ENCODE measurements around the gene PLIN5. TPM values are rescaled to one million over a fixed set of nuclear protein-coding genes. Genes with fewer than 3 reads are reported as not detected.

PLIN5 gene
- polyA plus RNA-seq, 3 donors = 0.28 to 3.0 (median 0.58) TPM

GRCh38 chr19:4518345-4519171 is 16.5 kb downstream of the PLIN5 start, which contains the start of gene PLIN4:
PLIN4 (minus strand) TSS chr19:4518486; CDS start chr19:4518272, 214 bp downstream.
- Histone ChIP-seq H3K4me3 (replicated peaks in 1 of 3; ENCODE audit: low read depth in 2 of 3, low read length in 3 of 3) (no peak within 1 kb of the TSS), H3K9ac (ENCODE audit: insufficient read depth, low read length, poor library complexity, severe bottlenecking) (no peak within 1 kb of the TSS), H2AFZ (ENCODE audit: insufficient read depth, low read depth, low read length, poor library complexity, severe bottlenecking) (no peak within 1 kb of the TSS), H3K36me3 (replicated peaks in 1 of 2; ENCODE audit: control insufficient read depth in 1 of 2, insufficient read depth in 2 of 2, low read length in 2 of 2) (no peaks in the 10 kb centered on the region), H3K79me2 (ENCODE audit: insufficient read depth, low read length) (no peaks in the 10 kb centered on the region), H3K27me3 (ENCODE audit: control insufficient read depth in 2 of 2, insufficient read depth in 2 of 2, low read length in 2 of 2) (no peaks in the 10 kb centered on the region), H4K20me1 (ENCODE audit: insufficient read depth, low read length) (no peaks in the 10 kb centered on the region), H3K27ac (ENCODE audit: low read depth in 1 of 2, low read length in 2 of 2) (no peak within 1 kb of the TSS), H3K4me1 (ENCODE audit: control insufficient read depth in 1 of 2, insufficient read depth in 2 of 2, low read length in 2 of 2) (no peaks in the 10 kb centered on the region), H3K9me3 (replicated peaks in 1 of 2; ENCODE audit: control insufficient read depth in 1 of 2, insufficient read depth in 1 of 2, low read length in 2 of 2) (no peaks in the 10 kb centered on the region), H3K4me2 (replicated peaks; ENCODE audit: extremely low read depth, low read length, poor library complexity, severe bottlenecking) (no peak within 1 kb of the TSS)
- 74% methylated on average over 34 of the region's 34 CpGs for WGBS (ENCODE audit: insufficient coverage)
- Mint-ChIP-seq H3K9me3 (peaks cover 0 to 2% (median 0%) of the 10 kb centered on the region in 7 donors), H3K4me1 (no peaks in the 10 kb centered on the region), H3K27ac (peak within 1 kb of the TSS in 1 of 7 donors; percentile 20), H3K27me3 (ENCODE audit: low read depth in 3 of 3) (peaks cover 0 to 13% (median 9%) of the 10 kb centered on the region in 3 donors), H3K4me3 (no peak within 1 kb of the TSS), H3K36me3 (no peaks in the 10 kb centered on the region)
- DNase-seq = no peak
- intact Hi-C loops (cut with micrococcal nuclease) = no loop called here
- TF ChIP-seq, protein P1, sequence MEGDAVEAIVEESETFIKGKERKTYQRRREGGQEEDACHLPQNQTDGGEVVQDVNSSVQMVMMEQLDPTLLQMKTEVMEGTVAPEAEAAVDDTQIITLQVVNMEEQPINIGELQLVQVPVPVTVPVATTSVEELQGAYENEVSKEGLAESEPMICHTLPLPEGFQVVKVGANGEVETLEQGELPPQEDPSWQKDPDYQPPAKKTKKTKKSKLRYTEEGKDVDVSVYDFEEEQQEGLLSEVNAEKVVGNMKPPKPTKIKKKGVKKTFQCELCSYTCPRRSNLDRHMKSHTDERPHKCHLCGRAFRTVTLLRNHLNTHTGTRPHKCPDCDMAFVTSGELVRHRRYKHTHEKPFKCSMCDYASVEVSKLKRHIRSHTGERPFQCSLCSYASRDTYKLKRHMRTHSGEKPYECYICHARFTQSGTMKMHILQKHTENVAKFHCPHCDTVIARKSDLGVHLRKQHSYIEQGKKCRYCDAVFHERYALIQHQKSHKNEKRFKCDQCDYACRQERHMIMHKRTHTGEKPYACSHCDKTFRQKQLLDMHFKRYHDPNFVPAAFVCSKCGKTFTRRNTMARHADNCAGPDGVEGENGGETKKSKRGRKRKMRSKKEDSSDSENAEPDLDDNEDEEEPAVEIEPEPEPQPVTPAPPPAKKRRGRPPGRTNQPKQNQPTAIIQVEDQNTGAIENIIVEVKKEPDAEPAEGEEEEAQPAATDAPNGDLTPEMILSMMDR (IDR thresholded peaks at IDR 0.05) = no peak

DNA sequence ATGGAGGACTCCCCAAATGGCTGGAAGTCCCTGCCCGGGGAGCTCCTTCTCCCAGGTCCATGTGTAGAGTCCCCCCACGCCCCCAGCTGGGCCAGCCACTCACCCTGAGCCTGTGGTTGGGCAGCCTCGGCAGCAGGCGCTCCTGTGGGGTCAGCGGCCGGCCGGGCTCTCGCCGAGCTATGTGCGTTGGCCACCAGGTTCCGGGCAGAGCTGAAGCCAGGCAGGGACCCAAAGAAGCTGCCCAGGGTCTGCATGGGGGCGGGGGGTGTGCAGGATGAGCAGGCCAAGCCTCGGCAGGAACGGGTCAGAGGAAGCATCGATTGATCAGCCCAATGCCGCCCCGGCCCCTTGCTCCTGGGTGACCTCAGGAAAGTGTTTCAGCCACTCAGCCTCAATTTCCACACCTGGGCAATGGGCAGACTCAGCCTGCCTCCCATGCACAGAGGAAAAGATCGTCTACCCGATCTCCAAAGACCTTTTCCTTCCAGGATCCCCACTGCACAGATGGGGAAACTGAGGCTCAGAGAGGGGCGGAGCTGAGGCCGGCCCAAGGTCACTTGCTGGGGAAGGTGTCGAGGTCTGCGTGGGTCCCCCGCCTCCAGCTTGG is 17.5 kb downstream of the PLIN5 start:
- Mint-ChIP-seq H3K27ac (no peak overlapping the region), H3K9me3 (peaks cover 0 to 2% (median 0%) of the 10 kb centered on the region in 7 donors), H3K4me3 (no peak overlapping the region), H3K36me3 (no peaks in the 10 kb centered on the region), H3K27me3 (ENCODE audit: low read depth in 3 of 3) (peaks cover 0 to 13% (median 8%) of the 10 kb centered on the region in 3 donors), H3K4me1 (no peaks in the 10 kb centered on the region)
- H3K9ac ChIP-seq (ENCODE audit: insufficient read depth, low read length, poor library complexity, severe bottlenecking) = no peak overlapping the region
- H3K36me3 ChIP-seq (replicated peaks in 1 of 2; ENCODE audit: control insufficient read depth in 1 of 2, insufficient read depth in 2 of 2, low read length in 2 of 2) = no peaks in the 10 kb centered on the region
- no peak overlapping the region for H2AFZ ChIP-seq (ENCODE audit: insufficient read depth, low read depth, low read length, poor library complexity, severe bottlenecking)
- no peak for DNase-seq
- H3K79me2 ChIP-seq (ENCODE audit: insufficient read depth, low read length) = no peaks in the 10 kb centered on the region
- H3K27ac ChIP-seq (ENCODE audit: low read depth in 1 of 2, low read length in 2 of 2) = no peak overlapping the region
- TF ChIP-seq, protein P1 (IDR thresholded peaks at IDR 0.05) = no peak
- no peak overlapping the region for H3K4me2 ChIP-seq (replicated peaks; ENCODE audit: extremely low read depth, low read length, poor library complexity, severe bottlenecking)
- no peaks in the 10 kb centered on the region for H4K20me1 ChIP-seq (ENCODE audit: insufficient read depth, low read length)
- H3K4me3 ChIP-seq (replicated peaks in 1 of 3; ENCODE audit: low read depth in 2 of 3, low read length in 3 of 3) = no peak overlapping the region
- no peaks in the 10 kb centered on the region for H3K27me3 ChIP-seq (ENCODE audit: control insufficient read depth in 2 of 2, insufficient read depth in 2 of 2, low read length in 2 of 2)
- no peaks in the 10 kb centered on the region for H3K4me1 ChIP-seq (ENCODE audit: control insufficient read depth in 1 of 2, insufficient read depth in 2 of 2, low read length in 2 of 2)
- WGBS (ENCODE audit: insufficient coverage) = 83% methylated on average over 16 of the region's 24 CpGs
- no peaks in the 10 kb centered on the region for H3K9me3 ChIP-seq (replicated peaks in 1 of 2; ENCODE audit: control insufficient read depth in 1 of 2, insufficient read depth in 1 of 2, low read length in 2 of 2)
- intact Hi-C loops (cut with micrococcal nuclease) = no loop called here

Data from CD14-positive monocyte (primary cell).